ENCODE results near the gene MTAP. TPM values are rescaled to one million over a fixed set of nuclear protein-coding genes. Genes with fewer than 3 reads are reported as not detected.
A peak's percentile ranks its signal among the peaks of the same experiment; 100 is the strongest.

The MTAP gene
- total RNA-seq = 10 to 100 TPM; 43.4 to 44.9 TPM

DNA sequence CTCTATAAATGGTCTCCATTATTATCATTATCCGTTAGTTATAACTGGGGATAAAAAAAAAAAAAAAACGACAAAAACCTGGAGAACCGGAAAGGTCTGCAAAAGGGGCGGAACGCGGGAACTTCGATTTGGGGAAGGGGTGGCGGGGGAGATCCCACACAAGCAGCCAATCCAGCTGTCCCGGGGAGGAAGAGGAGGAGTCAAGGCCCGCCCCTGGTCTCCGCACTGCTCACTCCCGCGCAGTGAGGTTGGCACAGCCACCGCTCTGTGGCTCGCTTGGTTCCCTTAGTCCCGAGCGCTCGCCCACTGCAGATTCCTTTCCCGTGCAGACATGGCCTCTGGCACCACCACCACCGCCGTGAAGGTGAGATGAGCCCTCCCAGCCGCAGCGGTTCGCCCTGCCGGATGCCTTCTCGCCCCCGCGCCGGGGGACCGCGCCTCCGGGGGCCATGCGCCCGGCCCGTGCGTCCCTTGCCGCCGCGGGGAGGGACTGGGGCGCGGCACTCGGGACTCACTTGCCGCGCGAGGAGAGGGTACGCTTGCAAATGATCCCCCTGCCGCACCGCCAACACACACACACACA is at the start of gene MTAP:
Gene MTAP (plus strand): TSS at position 219 of the 583 bp plus-strand sequence. CDS start 113 bp downstream, at position 332.
- Mint-ChIP-seq H3K4me1 (peaks cover 47% of the 10 kb centered on the region), H3K4me3 (peak within 1 kb of the TSS; percentile 98), H3K36me3 (ENCODE audit: low read depth) (peaks cover 25% of the 10 kb centered on the region), H3K27me3 (peaks cover 29% of the 10 kb centered on the region), H3K27ac (peak within 1 kb of the TSS; percentile 93), H3K9me3 (no peaks in the 10 kb centered on the region)
- POLR2A ChIA-PET = interaction anchor here (0.6 to 2.7 kb wide), 12 partner anchors 9 to 473 kb away, joined by 3 to 20 read pairs (median 3); partner anchors contain the start of genes CDKN2A and CDKN2B-AS1
- DNase-seq = peak; percentile 72
- CTCF ChIA-PET = interaction anchor here (0.8 to 1.6 kb wide), 4 partner anchors 11 to 192 kb away, joined by 3 read pairs; partner anchors contain the start of genes CDKN2A and CDKN2B-AS1

DNA sequence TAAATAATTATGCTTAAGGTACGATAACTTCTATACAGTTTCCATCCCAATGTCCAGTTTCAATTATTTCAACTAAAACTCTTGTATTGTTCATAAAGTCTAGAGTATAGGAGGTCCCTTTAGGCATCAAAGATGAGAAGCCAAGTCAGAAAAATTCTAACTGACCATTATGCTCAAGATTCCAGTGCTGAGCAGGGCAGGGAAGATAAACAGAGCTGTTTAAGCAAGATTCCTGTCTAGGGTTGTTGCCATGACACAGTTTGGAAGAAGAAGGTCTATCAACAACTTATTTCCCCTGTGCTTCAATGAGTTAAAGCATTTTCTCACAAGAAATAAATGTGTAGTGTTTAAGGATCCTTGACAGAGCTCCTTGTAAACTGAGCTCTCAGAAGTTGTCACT is 48.9 kb upstream of the MTAP start:
- Mint-ChIP-seq H3K4me1 (no peaks in the 10 kb centered on the region), H3K27me3 (peaks cover 50% of the 10 kb centered on the region), H3K9me3 (no peaks in the 10 kb centered on the region), H3K27ac (no peak overlapping the region), H3K4me3 (no peak overlapping the region), H3K36me3 (ENCODE audit: low read depth) (no peaks in the 10 kb centered on the region)
- DNase-seq = no peak
- CTCF ChIA-PET = no interaction called here
- POLR2A ChIA-PET = no interaction called here

DNA sequence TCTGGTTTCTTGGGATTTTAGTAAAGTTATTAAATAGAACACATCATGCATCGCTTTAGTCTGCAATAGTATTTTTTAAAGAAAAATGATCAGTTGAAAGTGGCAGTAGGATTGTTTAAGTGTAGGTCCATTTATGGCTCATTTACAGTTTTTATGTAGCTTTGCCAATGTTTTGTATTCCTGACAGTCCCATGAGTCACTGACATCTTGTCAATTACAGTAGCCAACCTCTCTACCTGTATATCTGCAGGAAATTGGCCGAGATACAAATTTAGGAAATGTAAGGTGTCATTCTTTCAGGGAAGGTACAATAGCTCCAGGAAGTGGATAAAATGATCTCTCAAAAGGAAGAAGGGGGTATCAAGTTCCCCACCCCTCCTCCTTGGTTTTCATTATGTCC is 47.7 kb upstream of the MTAP start:
- CTCF ChIA-PET = no interaction called here
- Mint-ChIP-seq H3K9me3 (no peaks in the 10 kb centered on the region), H3K27me3 (peaks cover 57% of the 10 kb centered on the region), H3K36me3 (ENCODE audit: low read depth) (no peaks in the 10 kb centered on the region), H3K27ac (no peak overlapping the region), H3K4me1 (no peaks in the 10 kb centered on the region), H3K4me3 (no peak overlapping the region)
- POLR2A ChIA-PET = no interaction called here
- DNase-seq = no peak

DNA sequence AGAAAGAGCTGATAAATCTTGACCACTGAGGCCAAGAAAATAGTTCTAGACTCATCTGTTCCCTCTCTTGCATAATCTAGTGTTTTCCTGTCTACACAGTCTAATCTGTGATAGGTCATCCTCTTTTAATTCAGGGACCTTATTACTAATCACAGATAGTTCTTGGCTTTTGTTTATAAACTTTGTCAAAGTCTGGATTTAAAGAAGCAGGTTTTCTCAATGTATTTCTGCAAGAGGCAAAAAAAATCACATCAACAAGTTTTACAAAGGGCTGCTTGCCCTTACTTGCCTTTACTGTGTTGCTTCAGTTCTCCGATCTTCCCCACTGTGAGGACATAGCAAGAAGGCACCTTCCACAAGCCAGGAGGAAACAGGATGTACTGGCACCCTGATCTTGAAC is 43.9 kb upstream of the MTAP start:
- peaks cover 70% of the 10 kb centered on the region for H3K27me3 Mint-ChIP-seq
- H3K4me3 Mint-ChIP-seq = no peak overlapping the region
- ChIA-PET POLR2A (no interaction called here), CTCF (no interaction called here)
- DNase-seq = no peak
- H3K27ac Mint-ChIP-seq = no peak overlapping the region
- peaks cover 8% of the 10 kb centered on the region for H3K4me1 Mint-ChIP-seq
- no peaks in the 10 kb centered on the region for H3K9me3 Mint-ChIP-seq
- no peaks in the 10 kb centered on the region for H3K36me3 Mint-ChIP-seq (ENCODE audit: low read depth)

DNA sequence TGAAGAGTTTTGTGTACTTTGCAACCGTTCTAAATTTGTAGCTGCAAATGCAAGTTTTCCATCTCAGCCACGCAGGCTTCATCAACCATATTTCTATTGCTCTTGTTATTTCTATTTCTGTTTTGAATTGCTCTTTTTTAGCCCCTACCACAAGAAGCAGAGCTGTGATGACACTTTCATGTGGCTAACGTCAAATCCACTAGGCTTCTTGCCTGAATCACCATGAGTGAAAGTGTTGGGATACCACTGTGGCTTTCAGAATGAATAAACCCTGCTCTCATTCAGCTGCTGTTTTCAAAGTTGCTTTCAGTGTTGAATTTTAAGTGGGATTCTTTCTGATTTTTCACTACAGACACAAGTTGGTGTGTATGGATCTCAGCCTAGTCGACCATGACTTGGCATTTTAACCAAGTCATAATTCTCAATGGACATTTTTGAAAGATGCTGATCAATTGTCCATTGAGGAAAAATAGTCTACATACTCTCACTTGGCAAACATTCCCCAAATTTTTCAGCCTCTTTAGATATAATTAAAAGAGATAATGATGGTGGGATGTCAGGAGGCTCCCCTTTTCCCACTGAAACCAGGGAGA is 41.0 kb upstream of the MTAP start:
- Mint-ChIP-seq H3K27ac (no peak overlapping the region), H3K27me3 (peaks cover 63% of the 10 kb centered on the region), H3K36me3 (ENCODE audit: low read depth) (no peaks in the 10 kb centered on the region), H3K9me3 (no peaks in the 10 kb centered on the region), H3K4me3 (no peak overlapping the region), H3K4me1 (peaks cover 8% of the 10 kb centered on the region)
- DNase-seq = peak; percentile 27
- POLR2A ChIA-PET = no interaction called here
- CTCF ChIA-PET = no interaction called here

DNA sequence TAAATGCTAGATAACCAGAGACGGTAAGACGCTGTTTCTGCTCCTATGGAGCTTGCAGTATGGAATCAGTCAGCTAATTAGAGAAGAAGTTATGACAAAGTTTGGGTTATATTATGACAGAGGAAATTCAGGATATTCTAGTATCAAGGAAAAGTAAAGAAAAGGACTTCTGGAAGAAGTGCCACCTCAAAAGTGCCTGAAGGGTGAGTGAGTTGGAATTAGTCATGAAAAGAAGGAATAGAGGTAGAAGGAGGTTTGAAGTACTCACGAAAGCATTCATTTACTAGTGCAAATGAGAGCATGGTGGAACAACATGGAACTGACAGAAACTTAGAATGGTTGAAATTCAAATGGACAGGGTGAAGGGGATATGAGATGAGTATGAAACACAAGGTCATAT is 40.4 kb upstream of the MTAP start:
- CTCF ChIA-PET = no interaction called here

DNA sequence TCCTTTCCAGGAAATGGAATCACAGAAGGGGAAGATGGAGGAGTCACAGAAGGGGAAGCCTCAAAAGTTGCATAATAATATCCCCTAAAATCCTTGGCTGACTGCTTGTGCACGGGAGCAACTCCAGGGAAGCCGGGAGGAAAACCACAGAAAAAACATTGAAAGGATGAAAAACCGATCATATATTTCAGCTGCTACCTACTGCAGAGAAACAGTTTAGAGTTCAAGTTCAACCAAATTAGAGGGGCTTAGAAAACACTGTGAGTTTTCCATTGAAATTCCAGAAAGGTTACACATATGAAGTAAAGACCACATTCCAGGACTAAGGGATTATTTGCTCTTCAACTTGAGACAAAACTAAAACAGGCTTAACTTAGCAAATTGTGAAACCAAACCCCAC is 37.6 kb upstream of the MTAP start:
- no peaks in the 10 kb centered on the region for H3K9me3 Mint-ChIP-seq
- H3K4me1 Mint-ChIP-seq = peaks cover 8% of the 10 kb centered on the region
- ChIA-PET POLR2A (no interaction called here), CTCF (no interaction called here)
- no peak overlapping the region for H3K4me3 Mint-ChIP-seq
- H3K27me3 Mint-ChIP-seq = peaks cover 71% of the 10 kb centered on the region
- no peak overlapping the region for H3K27ac Mint-ChIP-seq
- no peaks in the 10 kb centered on the region for H3K36me3 Mint-ChIP-seq (ENCODE audit: low read depth)
- DNase-seq = no peak

More for the DNA sequence above, 40.4 kb upstream of the MTAP start:
- Mint-ChIP-seq H3K9me3 (no peaks in the 10 kb centered on the region), H3K27me3 (peaks cover 62% of the 10 kb centered on the region), H3K27ac (no peak overlapping the region), H3K4me1 (peaks cover 8% of the 10 kb centered on the region), H3K4me3 (no peak overlapping the region), H3K36me3 (ENCODE audit: low read depth) (no peaks in the 10 kb centered on the region)
- DNase-seq = no peak
- POLR2A ChIA-PET = no interaction called here

DNA sequence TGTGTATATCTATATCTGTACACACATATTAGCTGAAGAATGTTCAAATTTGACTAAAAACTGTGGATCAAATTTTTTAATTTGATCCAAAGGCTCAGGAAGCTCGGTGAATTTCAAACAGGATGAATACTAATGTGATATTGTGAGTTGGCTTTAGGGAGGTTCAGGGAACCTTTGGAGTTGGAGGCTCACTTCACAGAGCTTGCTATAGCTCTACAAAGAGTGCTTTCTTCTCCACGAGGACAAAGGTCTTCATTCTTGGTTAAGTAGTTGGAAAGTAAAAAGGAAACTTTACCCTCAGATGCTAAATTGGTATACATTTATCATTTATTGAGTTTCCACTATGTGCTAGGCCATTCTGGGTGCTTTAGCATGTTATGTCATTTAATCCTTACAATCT is 36.3 kb upstream of the MTAP start:
- CTCF ChIA-PET = no interaction called here
- no peak for DNase-seq
- no peak overlapping the region for H3K4me3 Mint-ChIP-seq
- no peaks in the 10 kb centered on the region for H3K36me3 Mint-ChIP-seq (ENCODE audit: low read depth)
- H3K27ac Mint-ChIP-seq = no peak overlapping the region
- H3K9me3 Mint-ChIP-seq = no peaks in the 10 kb centered on the region
- POLR2A ChIA-PET = no interaction called here
- H3K4me1 Mint-ChIP-seq = peaks cover 6% of the 10 kb centered on the region
- peaks cover 72% of the 10 kb centered on the region for H3K27me3 Mint-ChIP-seq

DNA sequence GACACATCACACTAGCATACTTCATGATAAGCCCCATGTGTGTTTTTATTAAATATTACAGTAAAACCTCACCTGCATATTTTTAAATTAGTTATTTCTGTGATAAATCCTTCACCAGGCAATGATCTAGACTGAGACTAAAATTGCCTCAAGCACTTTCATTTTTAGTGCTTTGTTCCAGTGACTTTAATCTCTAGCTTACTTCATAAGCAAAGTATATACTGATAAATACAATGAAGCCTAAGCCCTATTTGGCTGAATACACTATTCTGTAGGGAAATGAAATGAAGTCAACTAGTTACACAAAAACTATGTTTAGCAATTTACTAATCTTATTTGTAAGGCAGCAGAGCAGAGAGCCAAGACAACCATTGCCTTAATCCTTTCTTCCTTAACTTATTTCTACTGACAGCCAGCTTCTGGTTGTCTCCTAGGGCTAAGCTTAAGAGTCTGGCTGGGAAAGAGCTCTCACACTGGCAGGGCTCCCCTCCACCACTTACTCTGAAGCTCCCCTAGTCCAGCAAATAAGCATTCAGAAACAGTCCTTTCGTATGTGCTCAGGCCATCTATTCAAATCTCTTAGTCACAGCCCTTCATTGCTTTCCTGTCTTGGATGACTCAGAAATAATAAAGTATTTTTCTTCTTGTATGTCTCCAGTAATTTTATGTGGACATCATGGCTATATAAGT is 31.4 kb upstream of the MTAP start:
- ChIA-PET POLR2A (no interaction called here), CTCF (no interaction called here)
- peaks cover 50% of the 10 kb centered on the region for H3K27me3 Mint-ChIP-seq
- H3K36me3 Mint-ChIP-seq (ENCODE audit: low read depth) = no peaks in the 10 kb centered on the region
- no peak overlapping the region for H3K27ac Mint-ChIP-seq
- no peak overlapping the region for H3K4me3 Mint-ChIP-seq
- DNase-seq = no peak
- no peaks in the 10 kb centered on the region for H3K4me1 Mint-ChIP-seq
- no peaks in the 10 kb centered on the region for H3K9me3 Mint-ChIP-seq

DNA sequence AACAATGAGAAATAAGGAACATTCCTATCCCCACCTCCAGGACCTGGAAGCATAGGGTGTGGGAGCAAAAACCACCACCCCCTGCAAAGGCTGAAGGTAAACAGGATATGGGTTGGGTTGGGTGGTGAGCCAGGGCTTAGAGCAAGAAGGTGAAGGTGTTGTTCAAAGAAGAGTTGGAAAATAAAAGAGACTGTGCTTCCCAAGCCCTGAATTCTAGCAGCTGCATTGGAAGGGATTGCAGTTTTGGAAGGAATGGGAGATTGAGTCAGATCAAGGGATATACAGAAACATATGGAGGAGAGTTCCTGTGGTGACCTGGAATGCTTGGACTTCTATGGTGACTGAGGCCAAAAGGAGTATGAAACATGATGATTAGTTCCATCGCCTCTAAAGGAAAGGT is 24.7 kb upstream of the MTAP start:
- ChIA-PET POLR2A (interaction anchor here (1.3 kb wide), 1 partner anchor 200 kb away, joined by 3 read pairs; no protein-coding TSS in a partner anchor), CTCF (interaction anchor here (2.8 kb wide), 1 partner anchor 11 kb away, joined by 10 read pairs; no protein-coding TSS in a partner anchor)
- no peaks in the 10 kb centered on the region for H3K4me1 Mint-ChIP-seq
- H3K27ac Mint-ChIP-seq = no peak overlapping the region
- H3K9me3 Mint-ChIP-seq = no peaks in the 10 kb centered on the region
- H3K27me3 Mint-ChIP-seq = peaks cover 15% of the 10 kb centered on the region
- DNase-seq = no peak
- no peak overlapping the region for H3K4me3 Mint-ChIP-seq
- no peaks in the 10 kb centered on the region for H3K36me3 Mint-ChIP-seq (ENCODE audit: low read depth)

DNA sequence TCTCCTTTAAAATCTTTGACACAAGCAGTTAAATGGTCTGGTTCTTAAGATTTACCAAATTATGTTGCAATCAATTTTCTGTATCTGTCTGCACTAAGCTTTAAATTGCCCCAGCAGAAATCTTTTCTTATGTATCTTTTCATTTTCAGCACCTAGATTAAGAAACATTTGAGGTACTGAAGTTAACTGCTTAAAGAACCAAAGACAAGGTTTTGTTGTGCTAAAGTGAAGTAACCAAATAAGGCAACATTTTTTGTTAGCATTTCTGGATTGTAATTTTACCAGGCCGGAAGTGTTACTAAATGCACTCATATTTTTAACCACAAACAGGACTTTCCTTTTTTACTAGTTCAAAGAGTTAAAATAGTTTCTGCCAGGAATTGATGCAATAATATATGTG is 24.1 kb upstream of the MTAP start:
- no peak overlapping the region for H3K4me3 Mint-ChIP-seq
- H3K4me1 Mint-ChIP-seq = no peaks in the 10 kb centered on the region
- no peaks in the 10 kb centered on the region for H3K36me3 Mint-ChIP-seq (ENCODE audit: low read depth)
- no peaks in the 10 kb centered on the region for H3K9me3 Mint-ChIP-seq
- no peak for DNase-seq
- peaks cover 16% of the 10 kb centered on the region for H3K27me3 Mint-ChIP-seq
- no peak overlapping the region for H3K27ac Mint-ChIP-seq
- CTCF ChIA-PET = interaction anchor here (2.8 kb wide), 1 partner anchor 11 kb away, joined by 10 read pairs; no protein-coding TSS in a partner anchor
- POLR2A ChIA-PET = interaction anchor here (0.7 to 1.3 kb wide), 2 partner anchors 201 to 214 kb away, joined by 3 to 5 read pairs; no protein-coding TSS in a partner anchor

DNA sequence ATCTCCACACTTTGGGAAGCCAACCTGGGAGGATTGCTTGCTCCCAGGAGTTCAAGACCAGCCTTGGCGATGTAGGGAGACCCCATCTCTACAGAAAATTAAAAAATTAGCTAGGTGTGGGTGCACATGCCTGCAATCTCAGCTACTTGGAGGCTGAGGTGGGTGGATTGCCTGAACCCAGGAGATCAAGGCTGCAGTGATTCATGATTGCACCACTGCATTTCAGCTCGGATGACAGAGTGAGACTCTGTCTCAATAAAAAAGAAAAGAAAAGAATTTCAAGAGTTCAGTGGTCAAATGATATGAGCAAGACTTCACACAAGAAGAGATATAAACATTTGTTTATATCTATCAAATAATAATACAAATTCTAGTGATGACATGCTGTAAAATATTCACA is 23.0 kb upstream of the MTAP start:
- ChIA-PET CTCF (interaction anchor here (0.6 to 2.8 kb wide), 4 partner anchors 9 to 313 kb away, joined by 3 to 10 read pairs (median 3); no protein-coding TSS in a partner anchor), POLR2A (no interaction called here)
- H3K4me1 Mint-ChIP-seq = no peaks in the 10 kb centered on the region
- H3K9me3 Mint-ChIP-seq = no peaks in the 10 kb centered on the region
- peaks cover 26% of the 10 kb centered on the region for H3K27me3 Mint-ChIP-seq
- no peak overlapping the region for H3K4me3 Mint-ChIP-seq
- no peak overlapping the region for H3K27ac Mint-ChIP-seq
- DNase-seq = no peak
- no peaks in the 10 kb centered on the region for H3K36me3 Mint-ChIP-seq (ENCODE audit: low read depth)

DNA sequence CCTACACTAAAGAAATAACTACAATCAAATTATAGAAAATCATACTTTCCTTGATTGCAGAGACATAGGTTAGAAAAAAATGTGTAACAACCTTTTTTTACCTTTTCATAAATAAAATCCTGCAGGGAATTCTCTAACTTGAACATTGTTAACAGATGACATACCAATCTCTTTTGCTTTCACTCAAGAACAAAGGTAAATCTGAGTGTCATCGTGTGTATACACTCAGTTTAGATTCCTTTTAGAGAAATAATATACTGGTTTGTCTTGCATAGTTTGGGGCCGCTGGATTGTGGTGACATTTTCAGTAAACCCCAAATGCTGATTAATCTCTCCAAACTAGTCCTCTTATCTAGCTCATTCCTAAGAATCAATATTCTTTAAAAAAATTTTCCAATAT is 20.8 kb upstream of the MTAP start:
- Mint-ChIP-seq H3K4me1 (no peaks in the 10 kb centered on the region), H3K27ac (no peak overlapping the region), H3K9me3 (no peaks in the 10 kb centered on the region), H3K4me3 (no peak overlapping the region), H3K27me3 (peaks cover 41% of the 10 kb centered on the region), H3K36me3 (ENCODE audit: low read depth) (no peaks in the 10 kb centered on the region)
- no peak for DNase-seq
- CTCF ChIA-PET = no interaction called here
- POLR2A ChIA-PET = interaction anchor here (1.3 kb wide), 1 partner anchor 138 kb away, joined by 3 read pairs; no protein-coding TSS in a partner anchor

Data from activated CD4-positive, alpha-beta memory T cell treated with anti-CD3 and anti-CD28 coated beads, Interleukin-2, amount 10 ng/mL, durations not matched to agents 7 days and 5 days (primary cell).